ENCODE data around the gene TMC2. TPM values are rescaled to one million over a fixed set of nuclear protein-coding genes. Genes with fewer than 3 reads are reported as not detected.

TMC2 gene
- total and polyA plus RNA-seq, 2 of the 4 experiments (the other 2 are of a cell fraction) = not detected

GRCh38 chr20:2618815-2619214 lies 82.4 kb downstream of the TMC2 start:
- Histone ChIP-seq H4K20me1 (ENCODE audit: insufficient read depth, low read length) (no peaks in the 10 kb centered on the region), H3K4ac (ENCODE audit: low read depth, low read length) (no peak overlapping the region), H3K9me3 (ENCODE audit: control insufficient read depth, insufficient read depth, low read length) (peaks cover 2% of the 10 kb centered on the region; the same call in 1 of the 2 replicates), H3K23ac (ENCODE audit: low read depth, low read length) (no peak overlapping the region), H3K56ac (ENCODE audit: extremely low read depth, insufficient read depth, low read length) (no peak overlapping the region), H2AK9ac (replicated peaks; ENCODE audit: low read depth, low read length, poor library complexity) (no peak overlapping the region), H3K36me3 (ENCODE audit: control insufficient read depth, insufficient read depth, low read length) (no peaks in the 10 kb centered on the region), H3K4me2 (ENCODE audit: low read depth, low read length) (no peak overlapping the region), H2BK20ac (ENCODE audit: low read depth, low read length) (no peak overlapping the region), H3K4me1 (ENCODE audit: control insufficient read depth, insufficient read depth, low read length) (no peaks in the 10 kb centered on the region), H3K4me3 (ENCODE audit: insufficient read depth, low read depth, low read length) (no peak overlapping the region), H2AK5ac (ENCODE audit: low read depth, low read length) (no peak overlapping the region), H2BK120ac (ENCODE audit: low read depth, low read length) (no peak overlapping the region), H3K27me3 (ENCODE audit: control insufficient read depth, insufficient read depth, low read length) (peaks cover 4% of the 10 kb centered on the region), H3K79me1 (ENCODE audit: low read depth in 1 of 2, low read length in 2 of 2) (no peaks in the 10 kb centered on the region), H3K9me1 (ENCODE audit: insufficient read depth, low read length) (no peaks in the 10 kb centered on the region), H3K27ac (ENCODE audit: insufficient read depth, low read length) (no peak overlapping the region), H3K18ac (ENCODE audit: low read depth, low read length) (no peak overlapping the region), H2BK5ac (ENCODE audit: low read depth, low read length, poor library complexity, severe bottlenecking) (no peak overlapping the region), H3K9ac (ENCODE audit: low read depth, low read length) (no peak overlapping the region), H4K91ac (ENCODE audit: insufficient read depth, low read depth, low read length) (no peak overlapping the region), H3K14ac (replicated peaks; ENCODE audit: low read depth, low read length) (no peak overlapping the region), H4K8ac (ENCODE audit: low read depth in 2 of 2, low read length in 2 of 2) (no peak overlapping the region), H2BK15ac (ENCODE audit: low read depth, low read length) (no peak overlapping the region), H2AFZ (replicated peaks; ENCODE audit: low read length, poor library complexity) (no peak overlapping the region), H4K5ac (ENCODE audit: low read depth, low read length) (no peak overlapping the region)
- no TSS peak for BruUV-seq (replicated peaks)
- DNase-seq (no peak), ATAC-seq (ENCODE audit: low read depth) (no peak)
- ChIA-PET POLR2A (ENCODE audit: unreplicated experiment) (no interaction called here), CTCF (interaction anchor here (0.8 kb wide), 1 partner anchor 17 kb away, joined by 3 read pairs; no protein-coding TSS in a partner anchor)
- in situ Hi-C loops (cut with MboI; ENCODE audit: low sequenced_read_pairs) (no loop called here), intact Hi-C loops (cut with micrococcal nuclease) (no loop called here), dilution Hi-C loops (cut with HindIII; ENCODE audit: low sequenced_read_pairs, unreplicated experiment) (no loop called here)
- WGBS, 2 experiments (ENCODE audit: extremely low coverage in 2 of 2, insufficient read length in 1 of 2) = no CpG with 5 or more reads among the region's 6 CpGs
- TF ChIP-seq RCOR1 (IDR thresholded peaks at IDR 0.05; ENCODE audit: insufficient replicate concordance, low read length) (no peak), RFX5 (IDR thresholded peaks at IDR 0.05; ENCODE audit: low read depth, low read length) (no peak), MXI1 (IDR thresholded peaks at IDR 0.05; ENCODE audit: borderline replicate concordance, low read depth, low read length) (no peak), USF2 (IDR thresholded peaks at IDR 0.05; ENCODE audit: low read depth, low read length) (no peak), CHD1 (IDR thresholded peaks at IDR 0.05; ENCODE audit: low read depth, low read length) (no peak)
- TF ChIP-seq, protein P1, sequence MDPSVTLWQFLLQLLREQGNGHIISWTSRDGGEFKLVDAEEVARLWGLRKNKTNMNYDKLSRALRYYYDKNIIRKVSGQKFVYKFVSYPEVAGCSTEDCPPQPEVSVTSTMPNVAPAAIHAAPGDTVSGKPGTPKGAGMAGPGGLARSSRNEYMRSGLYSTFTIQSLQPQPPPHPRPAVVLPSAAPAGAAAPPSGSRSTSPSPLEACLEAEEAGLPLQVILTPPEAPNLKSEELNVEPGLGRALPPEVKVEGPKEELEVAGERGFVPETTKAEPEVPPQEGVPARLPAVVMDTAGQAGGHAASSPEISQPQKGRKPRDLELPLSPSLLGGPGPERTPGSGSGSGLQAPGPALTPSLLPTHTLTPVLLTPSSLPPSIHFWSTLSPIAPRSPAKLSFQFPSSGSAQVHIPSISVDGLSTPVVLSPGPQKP (IDR thresholded peaks at IDR 0.05; ENCODE audit: borderline replicate concordance, low read depth, low read length) = no peak
